HG02678 (cell line): ENCODE results near the gene SLX4IP.

ENCODE experiments used
- ATAC-seq: cut with Tn5 transposase; IDR thresholded peaks from one replicate; pipeline ENCODE4 v1.9.1; 2021; ENCODE audit warnings: mild to moderate bottlenecking, moderate library complexity; ENCODE audit not compliant: unreplicated experiment

The SLX4IP gene

DNA sequence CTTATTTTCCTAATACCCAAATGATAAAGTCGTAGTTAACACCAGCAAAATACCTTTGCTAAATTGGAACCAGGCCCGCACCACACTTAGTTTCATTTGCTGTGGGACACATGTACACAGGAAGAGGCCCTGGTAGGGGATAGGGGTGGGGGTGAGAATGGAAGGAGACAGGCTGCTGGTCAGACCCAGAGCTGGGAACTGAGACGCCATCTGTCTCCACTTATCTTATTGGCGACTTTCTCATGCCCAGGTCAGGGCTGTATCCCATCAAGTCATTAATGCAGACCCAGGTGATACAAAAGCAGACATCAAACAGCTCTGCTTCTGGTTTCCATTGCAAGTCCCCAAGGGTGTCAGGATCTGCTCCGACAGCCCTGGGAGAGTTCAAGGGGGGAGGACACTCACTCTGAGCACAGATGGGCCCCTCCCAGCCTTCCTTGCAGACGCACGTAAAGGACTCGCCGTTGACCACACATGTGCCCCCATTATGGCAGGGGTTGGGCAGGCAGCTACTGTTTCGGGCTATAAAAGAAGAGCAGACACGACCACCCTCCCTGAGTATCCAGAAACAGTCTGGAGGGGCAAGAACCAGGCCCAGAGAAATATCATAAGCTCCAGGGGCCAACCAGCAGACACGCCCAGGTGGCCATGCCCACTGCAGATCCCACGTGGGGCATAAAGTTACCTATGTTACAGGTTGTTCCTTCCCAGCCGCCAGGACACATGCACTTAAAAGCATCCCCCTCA, 209.5 kb downstream of the SLX4IP start:
- ATAC-seq = peak; percentile 51

DNA sequence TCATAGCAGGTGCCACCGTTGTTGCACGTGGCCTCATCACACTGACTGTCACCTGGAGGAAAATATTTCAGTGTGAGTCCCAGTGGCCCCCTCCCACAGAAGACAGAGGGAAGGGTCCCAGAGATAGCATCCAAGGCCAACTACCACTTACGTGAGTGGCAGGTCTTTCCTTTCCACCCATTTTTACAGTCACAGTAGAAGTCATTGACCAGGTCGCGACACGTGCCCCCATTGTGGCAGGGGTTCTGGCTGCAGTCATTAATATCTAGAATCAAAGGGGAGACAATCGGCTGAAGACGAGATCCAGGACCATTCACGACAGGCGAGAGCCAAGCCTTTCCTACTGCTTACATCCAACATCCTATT, 210.1 kb downstream of the SLX4IP start:
- ATAC-seq = no peak

DNA sequence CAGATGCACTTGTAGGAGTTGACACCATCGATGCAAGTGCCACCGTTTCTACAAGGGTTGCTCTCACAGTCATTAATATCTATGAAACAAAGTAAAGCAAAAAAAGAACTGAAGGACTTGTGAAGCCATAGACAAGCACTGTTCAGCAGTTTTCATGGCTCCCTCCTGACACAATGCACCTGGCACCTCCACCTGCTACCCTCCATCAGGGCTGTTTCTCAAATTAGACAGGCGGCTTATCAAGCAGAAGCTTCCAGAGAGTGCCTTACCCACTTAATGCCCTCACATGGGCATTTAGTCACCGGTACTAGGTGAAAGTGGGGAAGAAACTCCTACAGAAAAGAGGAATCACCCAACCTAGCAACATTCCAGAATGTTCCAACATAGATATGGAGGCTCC, 210.9 kb downstream of the SLX4IP start:
- ATAC-seq = no peak

DNA sequence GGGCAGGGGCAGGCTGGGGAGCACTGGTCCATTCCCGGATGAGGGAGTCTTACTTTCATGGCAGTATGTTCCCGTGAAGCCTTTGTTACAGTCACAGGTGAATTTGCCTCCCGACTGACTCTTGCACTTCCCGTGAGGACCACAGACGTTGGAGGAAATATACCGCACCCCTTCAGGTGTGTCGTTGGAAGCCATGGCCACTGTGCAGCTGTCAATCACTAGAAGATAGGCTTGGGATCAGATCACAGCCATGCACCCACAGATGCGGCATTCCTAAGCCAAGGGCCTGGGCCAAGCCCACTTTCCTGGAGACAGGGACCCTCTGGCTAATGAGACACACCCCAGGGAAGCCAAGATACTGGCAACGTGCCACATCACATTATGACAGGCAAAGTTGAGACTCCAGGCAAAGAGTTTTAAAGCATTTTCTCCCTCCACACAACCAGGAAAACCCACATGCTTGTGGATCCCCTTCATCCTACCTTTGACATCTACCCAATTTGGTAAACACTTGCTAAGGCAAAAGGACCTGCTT, 211.8 kb downstream of the SLX4IP start:
- ATAC-seq = no peak

DNA sequence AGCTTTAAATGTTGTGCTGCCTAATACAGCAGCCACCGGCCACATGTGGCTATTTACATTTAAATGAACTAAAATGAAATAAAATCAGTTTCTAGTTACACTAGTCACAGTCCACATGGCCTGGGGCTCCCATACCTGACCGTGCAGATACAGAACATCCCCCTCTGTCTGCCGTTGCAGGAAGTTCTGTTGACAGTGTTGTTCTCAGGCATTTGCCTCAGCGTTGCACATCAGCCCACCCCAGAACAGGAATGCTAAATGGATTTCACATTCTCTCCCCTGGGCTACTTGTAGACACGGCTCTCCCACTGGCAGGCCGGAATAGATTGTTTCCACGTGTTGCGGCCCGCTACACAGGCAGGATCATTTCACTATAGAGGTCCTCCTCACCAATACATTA, 212.4 kb downstream of the SLX4IP start:
- no peak for ATAC-seq

DNA sequence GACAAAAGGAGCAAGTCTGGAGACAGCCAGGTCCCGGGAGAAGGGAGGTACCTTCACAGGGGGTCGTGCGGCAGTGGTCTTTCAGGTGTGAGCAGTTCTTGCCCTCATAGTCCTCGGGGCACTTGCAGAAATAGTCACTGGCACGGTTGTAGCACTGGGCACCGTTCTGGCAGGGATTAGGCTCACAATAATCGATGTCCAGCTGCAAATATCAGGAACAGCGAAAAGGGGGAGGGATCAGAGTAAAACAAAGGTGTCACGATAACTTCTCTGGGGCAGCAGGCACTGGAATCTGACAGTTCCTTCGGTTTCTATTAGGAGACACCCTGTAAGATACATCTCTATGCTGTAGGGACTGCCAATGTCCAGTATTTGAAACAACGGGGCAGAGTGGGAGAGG, 212.8 kb downstream of the SLX4IP start:
- no peak for ATAC-seq

DNA sequence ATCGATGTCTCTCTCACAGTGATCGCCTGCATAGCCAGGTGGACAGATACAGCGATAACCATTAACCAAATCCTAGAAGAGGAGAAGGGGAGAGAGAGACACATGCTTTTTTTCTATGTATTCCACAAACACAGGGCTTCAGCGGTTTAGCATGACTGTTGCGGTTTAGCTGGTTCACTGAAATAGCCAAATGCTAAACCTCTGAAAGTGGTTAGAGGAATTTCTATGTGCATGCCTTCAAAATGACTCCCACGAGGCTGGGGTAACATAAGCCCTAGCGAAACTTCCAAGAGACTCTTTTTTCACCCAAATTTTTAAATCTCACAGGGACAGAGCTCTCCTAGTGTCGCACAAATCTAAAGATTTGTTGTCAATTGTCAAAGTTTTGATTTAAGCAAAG, 213.5 kb downstream of the SLX4IP start:
- no peak for ATAC-seq

DNA sequence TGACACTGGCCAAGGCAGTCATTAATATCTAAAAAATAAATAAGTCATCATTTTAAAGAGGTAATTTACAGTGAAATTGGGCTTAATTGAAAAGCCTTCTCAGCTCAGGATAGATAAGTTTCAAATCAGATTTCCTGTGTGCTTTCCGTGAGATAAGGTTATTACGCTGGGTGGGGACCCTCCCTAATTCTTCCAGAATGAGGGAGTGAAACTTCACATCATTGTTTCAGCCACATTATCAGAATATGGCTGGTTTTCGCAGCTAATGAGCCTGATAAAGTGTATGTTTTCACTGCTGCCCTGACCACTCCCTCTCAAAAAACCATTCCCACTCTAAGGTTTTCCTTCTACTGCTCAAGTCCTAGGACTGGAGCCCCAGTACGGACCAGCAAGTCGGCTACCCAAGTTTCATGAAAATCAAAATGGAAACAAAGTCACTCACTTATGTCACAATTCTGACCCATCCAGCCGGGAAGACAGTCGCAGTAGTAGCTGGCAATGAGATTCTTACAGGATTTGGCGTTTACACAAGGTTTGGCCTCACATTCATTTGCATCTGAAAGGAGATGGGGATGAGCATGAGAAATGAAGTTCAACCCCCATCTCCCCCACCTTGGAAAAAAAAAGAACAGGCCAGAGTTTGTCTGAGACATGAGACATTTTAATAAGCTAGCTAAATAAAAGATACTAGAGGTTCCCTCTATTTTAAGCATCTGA, 214.1 kb downstream of the SLX4IP start:
- ATAC-seq = no peak

DNA sequence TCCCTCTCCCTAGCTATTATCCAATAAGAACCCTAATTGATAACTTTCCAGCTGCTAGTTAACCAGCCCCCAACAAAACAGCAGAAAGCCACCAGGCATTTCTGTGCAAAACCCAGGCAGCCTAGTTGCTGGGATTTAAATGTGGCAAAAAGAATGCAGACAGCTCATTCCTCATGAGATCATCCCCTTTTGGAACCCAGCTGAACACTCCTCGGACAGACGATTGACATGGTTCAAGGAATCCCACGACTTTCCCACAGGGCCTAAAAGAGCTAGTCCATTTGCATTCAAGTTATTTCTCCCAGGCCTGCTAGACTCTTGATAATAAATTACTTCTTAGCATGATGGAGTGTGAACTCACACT, 214.7 kb downstream of the SLX4IP start:
- ATAC-seq = no peak

DNA sequence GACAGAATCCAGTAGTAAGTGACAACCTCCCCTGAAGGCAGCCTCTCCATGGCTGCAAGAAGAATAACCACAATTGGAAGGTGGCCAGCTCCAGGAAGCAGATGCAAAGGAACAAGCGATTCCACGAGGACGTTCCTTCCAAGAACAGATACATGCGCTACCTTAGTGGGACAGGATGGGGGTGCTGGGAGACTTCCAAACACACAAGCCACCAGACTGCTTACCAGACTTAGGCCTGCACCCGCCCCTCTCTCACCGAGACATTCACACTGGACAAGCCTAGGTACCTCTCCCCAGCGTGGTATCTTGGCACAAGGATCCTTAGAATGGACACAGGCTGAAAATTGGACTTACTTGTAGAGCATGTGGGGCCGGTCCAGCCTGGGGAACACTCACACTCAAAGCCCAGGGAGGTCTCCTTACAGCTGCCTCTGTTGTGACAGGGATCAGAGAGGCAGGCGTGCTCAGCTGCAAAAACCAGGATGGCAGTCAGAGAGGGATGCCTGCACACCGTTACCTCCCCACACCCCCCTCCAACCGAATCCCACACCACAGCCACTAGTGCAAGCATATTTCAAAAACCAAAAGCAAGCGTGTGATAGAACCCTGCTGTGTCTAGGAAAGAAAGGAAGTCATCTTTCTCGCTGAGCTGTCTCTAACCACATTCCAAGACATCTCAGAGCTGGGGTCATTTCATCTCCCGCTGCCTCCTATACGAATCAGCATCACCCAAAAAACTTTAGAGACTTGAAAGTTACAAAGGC, 216.3 kb downstream of the SLX4IP start:
- no peak for ATAC-seq

DNA sequence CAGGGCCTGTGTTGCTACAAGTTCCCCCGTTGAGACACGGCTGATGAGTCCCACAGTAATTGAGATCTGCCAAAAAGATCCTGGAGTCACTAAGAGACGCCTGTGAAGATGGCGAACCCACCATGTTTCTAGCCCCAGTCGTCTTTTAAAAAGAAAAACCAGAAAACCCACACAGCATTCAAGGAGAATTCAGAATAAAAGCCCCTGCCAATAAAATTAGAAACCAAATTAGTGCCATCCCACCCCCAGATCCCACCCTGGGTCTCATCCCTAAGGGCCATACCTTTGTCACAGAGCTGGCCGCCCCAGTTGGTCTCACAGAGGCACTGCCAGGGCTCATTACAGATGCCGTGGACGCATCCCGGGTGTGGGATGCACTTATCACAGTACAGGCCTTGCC, 217.1 kb downstream of the SLX4IP start:
- no peak for ATAC-seq

DNA sequence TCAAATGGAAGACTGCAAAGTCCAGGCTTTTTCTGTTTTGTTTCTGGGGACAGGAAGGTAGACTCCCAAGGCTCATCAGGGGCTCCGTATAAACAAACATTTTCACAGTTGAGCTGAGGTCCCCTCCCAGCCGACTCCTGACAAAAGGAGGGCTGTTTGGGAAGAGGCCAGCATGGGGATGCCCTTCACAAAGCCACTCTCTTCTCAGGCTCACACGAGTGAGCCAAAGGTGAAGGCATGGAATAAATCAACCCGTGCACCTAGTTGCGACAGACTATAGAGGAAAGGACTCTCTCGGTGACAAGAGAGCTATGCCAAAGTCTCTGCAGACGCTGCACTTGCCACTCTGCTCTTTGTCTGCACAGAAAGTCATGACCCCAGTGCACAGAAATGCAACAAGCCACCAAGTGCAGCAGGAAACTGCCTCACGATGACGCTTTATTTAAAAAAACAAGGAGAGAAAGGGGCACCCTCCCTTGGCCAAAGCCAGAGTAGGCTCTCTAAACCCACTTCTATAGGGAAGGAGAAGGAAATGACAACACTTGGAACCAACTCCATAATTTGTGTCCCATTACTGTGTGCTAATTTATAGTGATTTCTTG, 217.7 kb downstream of the SLX4IP start:
- ATAC-seq = no peak

DNA sequence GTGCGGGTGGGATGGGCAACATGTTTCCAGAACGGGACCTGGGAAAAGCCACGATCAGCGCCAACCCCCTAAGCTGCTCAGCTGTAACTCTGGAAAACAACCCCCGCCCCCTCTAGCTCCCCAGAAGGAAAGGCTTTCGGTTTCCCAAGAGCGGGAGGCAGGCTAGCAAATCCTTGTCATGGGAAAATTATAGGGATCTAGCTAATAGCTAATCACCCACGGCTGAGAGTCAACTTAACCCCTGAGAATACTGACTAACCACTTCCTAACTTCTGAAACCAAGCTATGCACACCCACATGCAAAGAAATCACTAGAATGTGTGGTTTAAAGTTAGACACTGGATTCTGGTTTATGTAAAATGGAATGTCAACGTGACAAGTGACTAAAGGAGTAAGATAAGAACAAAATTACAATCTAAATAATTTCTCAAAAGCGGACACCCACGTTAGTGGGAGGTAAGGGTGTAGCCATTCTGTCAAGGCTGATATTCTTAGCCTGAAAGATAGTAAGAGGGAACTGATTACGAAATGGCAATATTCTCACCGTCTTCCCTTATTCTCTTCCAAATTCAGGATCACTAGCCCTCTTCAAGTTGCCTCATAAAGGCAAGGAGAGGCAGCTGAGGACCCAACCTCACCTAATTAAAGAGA, 218.6 kb downstream of the SLX4IP start:
- ATAC-seq = no peak

DNA sequence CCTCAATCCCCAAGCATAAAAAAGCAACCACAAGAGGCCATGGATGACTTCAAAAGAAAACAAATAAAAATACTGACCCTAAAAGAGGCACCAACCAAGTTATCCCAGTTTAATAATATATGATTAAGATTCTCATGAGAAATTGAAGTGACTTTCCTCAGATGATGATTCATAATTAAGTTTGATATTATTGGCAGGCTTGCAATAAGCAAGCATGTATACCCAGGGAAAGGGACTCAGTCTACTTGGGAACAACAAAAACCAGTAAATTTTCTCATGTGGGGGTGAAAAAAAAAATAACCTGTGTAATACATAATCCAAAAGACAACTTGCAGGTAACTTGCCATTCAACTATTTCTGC, 219.1 kb downstream of the SLX4IP start:
- ATAC-seq = no peak

DNA sequence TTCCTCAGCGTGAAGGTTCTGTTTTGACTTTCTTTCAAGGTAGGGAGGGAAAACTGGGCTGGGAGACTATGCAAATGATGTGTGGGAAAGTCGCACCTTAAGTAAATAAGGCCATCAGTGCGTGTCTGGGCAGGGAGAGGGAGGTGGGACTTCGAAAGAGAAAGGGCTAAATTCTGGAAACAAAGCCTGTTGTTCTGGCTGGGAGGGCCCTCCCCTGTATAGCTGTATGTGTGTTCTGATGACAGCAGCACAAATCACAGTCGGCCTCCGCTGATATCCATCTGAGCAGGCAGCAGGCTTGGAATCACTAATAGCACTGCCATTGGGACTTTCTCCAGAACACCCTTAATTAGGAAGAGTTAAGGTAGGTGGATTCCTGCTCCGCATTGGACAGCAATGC, 219.5 kb downstream of the SLX4IP start:
- ATAC-seq = peak; percentile 48

DNA sequence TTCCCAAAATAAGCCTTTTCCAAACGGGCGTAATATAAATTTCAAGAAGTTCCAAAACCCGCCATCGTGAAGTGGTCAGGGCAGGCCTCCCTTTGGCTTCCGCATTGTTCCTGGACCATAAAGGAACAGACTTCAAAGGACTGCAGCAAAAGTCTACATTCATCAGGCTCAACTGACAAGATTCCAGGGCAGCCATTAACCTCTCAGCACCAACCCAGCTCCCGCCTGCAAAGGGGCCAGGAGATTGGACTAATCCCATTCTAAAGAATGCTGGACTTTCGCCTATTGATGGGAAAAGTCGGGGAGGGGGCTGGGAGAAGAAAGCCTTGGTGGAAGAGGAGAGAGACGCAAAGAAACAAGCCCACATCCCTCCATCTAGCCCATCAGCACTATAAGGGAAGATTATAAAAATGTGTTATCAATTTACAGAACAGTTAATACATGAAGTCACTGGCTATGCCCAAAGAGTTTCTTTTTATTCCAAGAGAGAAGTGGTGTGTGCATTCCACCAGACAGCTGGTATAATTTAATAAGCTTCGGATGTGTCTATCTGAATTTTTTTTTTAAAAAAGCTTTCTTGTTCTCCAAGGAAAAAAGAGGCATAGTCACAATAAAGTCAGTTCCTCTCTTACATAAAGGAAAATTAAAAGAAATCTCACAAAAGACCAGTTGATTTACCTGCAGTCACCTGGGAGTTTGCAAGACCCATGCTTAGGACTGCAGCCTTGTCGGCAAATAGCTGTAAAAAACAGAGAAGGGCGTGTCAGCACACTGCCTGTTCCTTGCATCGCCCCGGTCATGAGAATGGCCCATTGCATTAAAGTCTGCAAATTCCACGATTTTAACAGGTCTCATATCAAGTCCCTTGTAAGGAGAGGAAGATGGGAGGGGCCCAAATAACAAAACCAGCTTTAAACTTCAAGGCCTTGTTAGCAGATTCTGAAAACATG, 220.9 kb downstream of the SLX4IP start:
- ATAC-seq = no peak

DNA sequence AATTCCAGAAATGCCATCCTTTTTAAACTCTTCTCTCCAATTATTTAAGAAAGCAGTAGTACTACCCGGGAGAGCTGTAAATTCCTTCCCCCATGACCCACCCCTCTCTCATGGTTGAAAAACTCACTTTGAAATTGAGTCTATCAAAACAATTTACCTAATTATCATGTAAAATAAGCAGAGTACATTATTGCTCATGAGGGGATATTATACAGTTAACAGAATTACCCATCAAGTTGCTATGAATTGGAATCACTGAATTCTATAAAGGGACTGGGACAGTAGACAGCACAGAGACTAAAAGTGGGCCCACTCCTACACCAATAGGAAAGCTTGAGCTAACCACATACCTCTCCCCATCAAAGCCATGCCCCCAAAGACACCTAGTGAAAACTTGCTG, 222.3 kb downstream of the SLX4IP start:
- ATAC-seq = no peak

DNA sequence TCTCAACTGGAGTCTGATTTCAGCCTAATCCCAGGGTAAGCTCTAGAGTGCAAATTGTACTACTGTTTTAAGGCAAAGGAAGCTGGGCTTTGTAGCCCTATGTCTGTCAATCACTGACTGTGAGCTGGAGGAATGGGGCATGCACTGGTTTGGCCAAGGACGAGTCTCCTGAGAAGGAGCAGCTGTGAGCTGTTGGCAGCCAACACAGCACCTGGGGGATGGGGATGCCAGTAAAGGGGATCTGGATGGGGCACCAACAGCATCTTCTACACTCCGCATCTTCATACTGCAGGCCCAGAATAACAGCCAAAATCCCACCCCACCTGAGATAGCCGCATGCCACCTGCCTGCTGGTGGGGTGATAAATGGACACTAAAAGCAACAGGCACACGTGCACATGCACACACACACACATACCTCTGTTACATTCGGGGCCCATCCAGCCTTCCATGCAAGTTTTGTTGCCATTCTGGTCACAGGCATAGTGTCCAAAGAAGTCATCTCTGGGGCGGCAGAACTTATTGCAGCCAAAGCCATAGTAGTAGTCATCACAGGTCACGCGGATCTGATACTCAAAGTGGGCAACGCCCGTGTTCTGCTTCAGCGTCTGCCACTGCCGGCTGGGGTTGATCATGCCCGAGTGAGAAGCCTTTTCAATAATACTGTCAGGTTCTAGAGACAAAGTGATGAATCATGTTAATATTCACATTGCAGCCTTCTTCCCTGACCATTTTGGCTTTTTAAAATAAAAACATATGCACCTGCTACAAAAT, 223.1 kb downstream of the SLX4IP start:
- ATAC-seq = no peak
